Transverse colon (tissue), 4 donors: ENCODE measurements around the gene PAX5.

ENCODE experiments used
- CTCF ChIP-seq, 5 experiments: fragments of 200-600 bp in 3 of 5; fragments of 450-650 bp in 2 of 5; sonication (generic) in 3 of 5; IDR thresholded peaks; 1 replicate in 2 of 5; 2 replicates in 3 of 5; pipeline ENCODE4 v1.5.1; 2016 to 2017; ENCODE audit warnings: antibody characterized with exemption in 5 of 5, inconsistent platforms in 3 of 5, mild to moderate bottlenecking in 2 of 5, moderate library complexity in 1 of 5
- EP300 ChIP-seq: sonication (generic); formaldehyde crosslinking; IDR thresholded peaks from one replicate; pipeline ENCODE4 v1.6.1; 2017; ENCODE audit warnings: antibody characterized with exemption, low read depth
- POLR2A ChIP-seq: fragments of 450-650 bp; IDR thresholded peaks from one replicate; pipeline ENCODE4 v1.6.1; 2016; ENCODE audit warnings: antibody characterized with exemption, mild to moderate bottlenecking, moderate library complexity
- POLR2AphosphoS5 ChIP-seq, 3 donors: sonication (generic); formaldehyde crosslinking; IDR thresholded peaks; one replicate each; pipeline ENCODE4 v1.6.1; 2016; ENCODE audit warnings: antibody characterized with exemption in 3 of 3

DNA sequence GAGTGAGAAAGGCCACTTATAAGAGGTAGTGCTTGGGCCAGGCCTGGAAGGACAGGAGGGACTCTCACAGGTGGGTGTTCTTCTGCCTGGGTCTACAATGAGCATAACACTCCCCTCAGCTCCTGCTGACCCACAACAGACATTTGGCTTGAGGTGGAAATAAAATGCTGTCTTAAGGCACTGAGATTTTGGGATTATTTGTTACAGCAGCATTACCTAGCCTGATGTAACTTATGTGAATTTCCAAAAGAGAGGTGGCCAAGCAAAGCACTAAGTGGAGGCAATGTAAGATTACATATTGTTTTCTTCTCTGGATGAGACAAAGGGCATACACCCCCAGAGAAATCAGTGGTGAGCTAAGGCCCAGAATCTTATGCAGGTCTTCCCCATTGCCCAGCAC is 221.5 kb downstream of the PAX5 start:
- TF ChIP-seq CTCF (IDR thresholded peaks at IDR 0.05) (no peak), POLR2AphosphoS5 (IDR thresholded peaks at IDR 0.05) (no peak), POLR2A (no peak), EP300 (no peak)
